Measurements from ENCODE around the gene C19orf73. TPM values are rescaled to one million over a fixed set of nuclear protein-coding genes. Genes with fewer than 3 reads are reported as not detected.
"Not testable (repeated sequence)": the region's sequence is repeated elsewhere in the genome, so short reads cannot be mapped to it uniquely, and the experiment has no call there.

The C19orf73 gene
- polyA plus RNA-seq, 4 donors, result 0.31 to 1.0 (median 0.70) TPM

DNA sequence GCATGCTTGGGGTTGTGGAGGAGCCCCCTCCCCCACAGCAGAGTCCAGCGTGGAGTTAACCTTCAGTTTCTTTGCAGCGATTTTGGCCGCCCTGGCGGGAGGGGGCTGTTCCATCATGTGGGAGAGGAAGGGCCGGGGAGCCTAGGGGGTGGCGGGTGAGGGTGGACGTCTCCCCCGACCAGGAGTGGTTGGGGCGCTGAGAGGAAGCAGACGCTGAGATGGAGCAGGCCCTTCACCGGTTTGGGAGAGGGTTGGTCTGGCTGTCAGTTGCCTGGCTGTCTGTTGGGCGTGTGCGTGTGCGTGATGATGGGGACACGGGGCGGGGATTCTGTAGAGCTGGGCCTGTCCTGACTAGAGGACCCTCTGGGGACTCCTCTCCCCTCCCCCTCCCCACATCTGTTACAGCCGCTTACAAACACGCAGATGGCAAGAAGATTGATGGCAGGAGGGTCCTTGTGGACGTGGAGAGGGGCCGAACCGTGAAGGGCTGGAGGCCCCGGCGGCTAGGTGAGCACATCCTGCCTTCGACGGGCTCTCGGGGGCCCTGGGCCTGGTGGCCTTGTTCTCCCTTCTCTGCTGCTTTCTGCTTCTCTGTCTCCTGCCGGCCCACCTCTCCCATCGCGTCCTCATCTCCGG lies 14.6 kb downstream of the C19orf73 start:
- no peak for DNase-seq (ENCODE audit: low read depth in 4 of 4, low spot score in 3 of 4)

DNA sequence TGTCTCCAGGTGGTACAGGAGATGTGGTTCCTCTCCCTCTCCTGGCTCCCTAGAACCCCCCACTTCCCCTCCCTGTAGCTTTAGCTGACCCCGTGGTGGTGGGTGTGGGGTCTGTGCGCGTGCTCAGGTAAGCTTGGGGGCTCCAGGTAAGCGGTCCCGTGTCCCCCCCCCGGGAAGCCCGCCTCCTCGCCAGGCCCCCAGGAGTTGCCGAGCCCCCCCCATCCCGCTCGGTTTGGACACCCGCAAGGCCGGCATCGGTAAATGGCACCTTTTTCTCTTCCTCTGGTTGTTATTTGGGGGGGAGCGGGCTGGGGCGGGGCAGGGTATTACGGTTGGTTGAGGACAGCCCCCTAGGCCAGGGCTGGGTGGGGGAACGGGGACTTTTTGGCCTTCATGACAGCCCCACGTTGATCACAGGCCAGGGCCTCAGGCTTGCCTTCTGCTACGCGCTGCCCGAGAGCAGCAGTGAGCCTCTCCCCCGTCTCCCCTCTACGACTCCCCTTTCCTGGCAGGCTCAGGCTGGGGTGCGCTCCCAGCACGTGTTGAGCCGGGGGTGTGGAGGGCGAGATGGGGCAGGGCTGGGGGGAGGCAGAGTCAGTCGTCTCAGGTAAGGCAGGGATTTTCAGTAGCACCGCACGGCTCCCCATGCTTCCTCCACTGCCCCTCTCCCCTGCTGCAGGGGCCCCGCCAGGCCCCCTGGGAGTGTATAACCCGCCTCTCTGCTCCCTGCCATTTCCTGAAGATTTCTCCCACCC lies 15.4 kb downstream of the C19orf73 start:
- no peak for DNase-seq (ENCODE audit: low read depth in 4 of 4, low spot score in 3 of 4)

DNA sequence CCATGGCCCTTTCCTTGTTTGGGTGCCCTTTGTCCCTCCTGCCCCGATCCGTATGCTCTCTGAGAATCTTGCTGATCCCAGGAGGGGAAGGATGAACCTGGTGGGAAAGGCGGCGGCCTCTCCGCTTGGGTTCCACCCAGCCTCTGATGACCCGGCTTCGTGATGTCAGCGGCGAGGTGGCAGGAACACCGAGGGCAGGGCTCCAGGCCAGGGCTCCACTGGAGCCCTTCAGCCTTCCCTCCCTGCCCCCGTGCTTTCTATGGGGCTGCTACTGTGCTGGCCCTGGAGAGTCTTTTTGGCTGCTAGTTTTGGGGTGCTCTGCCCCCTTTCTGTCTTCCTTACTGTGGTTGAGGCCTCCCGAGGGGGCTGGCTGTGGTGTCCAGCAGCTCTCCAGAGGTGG lies 16.6 kb downstream of the C19orf73 start:
- no peak for DNase-seq (ENCODE audit: low read depth in 4 of 4, low spot score in 3 of 4)

DNA sequence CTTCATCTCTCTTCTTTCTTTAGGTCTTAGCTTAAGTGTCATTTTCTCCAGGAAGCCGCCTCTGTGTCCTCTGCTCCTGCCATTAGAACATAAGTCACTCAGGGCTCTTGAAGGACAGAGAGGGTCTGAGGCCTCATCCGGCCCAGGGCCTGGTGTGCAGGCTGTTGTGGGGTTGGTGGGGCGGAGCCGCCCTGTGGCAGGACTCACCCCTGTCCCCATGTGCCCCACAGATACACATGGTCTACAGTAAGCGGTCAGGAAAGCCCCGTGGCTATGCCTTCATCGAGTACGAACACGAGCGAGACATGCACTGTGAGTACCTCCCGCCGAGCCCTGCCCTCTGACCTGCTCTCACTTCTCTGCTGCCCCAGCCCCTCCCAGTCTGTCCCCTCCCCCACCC lies 17.8 kb downstream of the C19orf73 start:
- no peak for DNase-seq (ENCODE audit: low read depth in 4 of 4, low spot score in 3 of 4)

DNA sequence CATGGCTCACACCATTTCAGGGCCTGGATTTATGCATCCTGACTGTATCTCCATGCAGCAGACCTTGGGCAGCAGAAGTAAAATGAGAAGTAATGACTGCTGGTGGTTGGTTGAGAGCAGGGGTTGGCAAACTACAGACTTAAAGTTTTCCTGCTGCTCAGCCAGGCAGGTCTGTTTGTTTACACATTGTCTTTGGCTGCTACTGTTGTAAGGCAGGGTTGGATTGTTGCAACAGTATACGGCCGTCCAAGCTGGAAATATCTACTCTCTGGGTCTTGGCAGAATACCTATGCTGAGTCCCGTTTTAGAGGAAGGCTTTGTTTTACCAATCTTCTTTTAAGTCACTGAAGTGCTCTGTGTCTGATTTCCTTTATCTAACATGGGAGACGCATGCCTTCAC lies 20.1 kb downstream of the C19orf73 start:
- DNase-seq (ENCODE audit: low read depth in 4 of 4, low spot score in 3 of 4), result no peak

DNA sequence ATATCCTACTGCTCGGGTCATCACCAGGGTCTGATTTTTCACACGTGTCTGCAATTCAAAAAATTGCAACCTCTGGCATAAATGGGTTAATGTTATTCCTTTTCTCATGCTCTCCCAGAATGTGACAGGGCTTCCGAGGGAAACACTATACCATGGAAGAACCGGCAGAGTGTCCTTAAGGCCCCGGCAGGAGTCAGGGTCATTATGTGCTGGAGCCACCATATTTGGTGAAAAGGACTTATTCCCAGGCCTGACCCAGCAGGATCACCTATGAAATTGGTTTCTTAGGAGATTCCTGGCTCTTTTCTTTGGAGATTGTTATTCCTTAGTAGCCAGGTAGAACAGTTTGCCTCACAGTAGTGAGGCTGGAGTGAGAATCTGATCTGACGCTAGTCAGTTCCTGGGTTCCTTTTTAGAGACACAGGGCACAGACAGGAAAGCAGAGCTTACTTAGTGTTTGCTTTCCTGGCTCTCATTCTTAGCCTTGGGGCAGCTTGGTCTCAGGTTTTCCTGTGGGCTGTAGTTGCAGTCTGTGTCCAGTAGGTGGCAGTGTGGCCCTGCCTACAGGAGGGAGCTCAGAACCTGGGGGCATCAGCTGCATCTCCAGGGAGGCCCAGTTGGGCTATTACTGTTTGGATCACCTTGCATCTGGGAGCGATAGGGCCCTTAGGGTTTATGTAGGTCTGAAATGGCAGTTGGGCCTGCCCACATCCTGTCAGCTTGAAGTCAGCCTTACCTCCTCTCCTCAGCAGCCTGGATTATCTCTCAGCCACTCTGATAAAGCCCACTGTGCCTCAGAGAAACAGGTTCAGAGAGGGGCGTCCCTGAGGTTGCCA lies 21.3 kb downstream of the C19orf73 start:
- no peak for DNase-seq (ENCODE audit: low read depth in 4 of 4, low spot score in 3 of 4)

DNA sequence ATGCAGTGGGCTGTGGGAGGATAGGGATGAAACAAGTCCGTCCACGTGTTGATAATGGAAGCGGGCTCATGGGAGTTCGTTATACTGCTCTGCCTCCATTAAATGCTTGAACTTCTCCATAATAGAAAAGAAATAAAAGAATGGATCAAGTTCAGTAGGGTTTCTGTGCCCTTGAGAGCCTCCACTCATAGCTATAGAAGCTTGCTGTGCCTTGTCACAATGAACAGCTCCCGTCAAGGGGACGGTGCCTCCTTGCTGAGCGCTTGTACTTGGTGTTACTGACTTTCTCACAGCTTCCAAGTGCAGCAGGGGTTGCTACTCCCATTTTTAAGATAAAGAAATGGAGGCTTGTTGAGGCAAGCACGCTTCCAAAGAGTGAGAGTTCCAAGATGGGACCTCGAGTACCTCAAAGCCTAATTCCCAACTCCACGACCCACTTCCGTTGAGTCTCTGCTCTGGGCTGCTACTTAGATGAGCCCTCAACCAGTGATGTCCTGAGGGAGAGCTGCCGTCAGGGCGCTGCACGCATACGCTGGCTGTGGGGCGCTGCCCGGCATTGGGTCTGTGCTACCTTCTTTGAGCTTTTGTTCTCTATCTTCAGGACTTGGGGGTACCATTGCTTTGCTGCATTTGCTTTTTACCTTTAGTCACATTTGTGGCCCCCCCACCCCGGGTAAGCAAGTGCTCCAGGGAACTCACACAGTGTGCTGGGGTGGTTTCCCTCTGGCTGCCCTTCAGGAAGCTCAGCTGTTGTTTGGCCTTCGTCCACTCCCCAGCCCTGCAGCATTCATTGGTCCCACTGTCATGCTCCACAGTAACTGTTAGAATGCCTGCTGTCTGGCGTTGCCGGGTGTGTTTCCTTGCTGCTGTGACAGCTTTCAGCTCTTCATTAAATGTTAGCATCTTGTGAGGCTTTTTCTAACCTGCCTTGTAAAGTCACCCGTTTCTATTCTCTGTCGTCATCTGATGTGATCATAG lies 24.1 kb downstream of the C19orf73 start:
- no peak for DNase-seq (ENCODE audit: low read depth in 4 of 4, low spot score in 3 of 4)

DNA sequence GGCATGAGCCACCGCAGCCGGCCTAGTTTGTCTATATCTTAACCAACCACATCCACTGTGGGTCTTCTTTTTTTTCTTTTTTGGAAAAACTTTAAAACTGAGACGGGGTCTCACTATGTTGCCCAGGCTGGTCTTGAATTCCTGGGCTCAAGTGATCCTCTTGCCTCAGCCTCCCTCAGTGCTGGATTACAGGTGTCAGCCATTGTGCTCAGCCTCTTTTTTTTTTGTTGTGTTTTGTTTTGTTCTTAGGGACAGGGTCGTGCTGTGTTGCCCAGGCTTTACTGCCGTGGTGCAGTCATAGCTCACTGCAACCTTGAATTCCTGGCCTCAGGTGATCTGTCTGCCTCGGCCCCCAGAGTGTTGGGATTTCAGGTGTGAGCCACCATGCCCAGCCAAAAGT lies 26.3 kb downstream of the C19orf73 start:
- no peak for DNase-seq (ENCODE audit: low read depth in 4 of 4, low spot score in 3 of 4)

DNA sequence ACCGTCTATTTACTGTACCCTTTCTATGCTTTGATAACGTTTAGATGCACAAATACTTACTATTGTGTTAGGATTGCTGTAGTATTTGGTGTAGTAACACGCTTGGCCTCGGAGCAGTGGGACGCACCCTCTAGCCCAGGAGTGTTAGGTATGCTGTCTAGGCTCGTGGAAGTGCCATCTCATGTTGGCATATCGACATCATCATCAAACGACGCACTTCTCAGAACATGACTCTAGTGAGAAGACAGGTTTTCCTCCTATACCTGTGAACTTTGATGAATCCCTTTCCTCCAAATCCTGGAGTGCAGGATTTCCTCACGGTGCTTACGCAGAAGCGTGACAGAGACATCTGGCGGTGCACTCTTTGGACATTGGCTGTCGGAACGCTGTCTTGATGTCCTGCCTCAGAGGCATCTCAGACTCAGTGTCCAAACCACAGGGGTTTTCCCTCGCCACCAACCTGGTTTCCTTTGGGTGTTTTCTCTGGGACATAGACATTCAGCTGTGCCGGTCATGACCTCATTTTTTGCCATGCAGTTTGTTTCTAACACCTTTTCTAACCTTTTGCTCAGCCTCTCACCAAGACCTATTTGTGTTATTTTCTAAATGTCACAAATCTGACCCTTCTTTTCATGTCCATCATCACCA lies 27.4 kb downstream of the C19orf73 start:
- no peak for DNase-seq (ENCODE audit: low read depth in 4 of 4, low spot score in 3 of 4)

DNA sequence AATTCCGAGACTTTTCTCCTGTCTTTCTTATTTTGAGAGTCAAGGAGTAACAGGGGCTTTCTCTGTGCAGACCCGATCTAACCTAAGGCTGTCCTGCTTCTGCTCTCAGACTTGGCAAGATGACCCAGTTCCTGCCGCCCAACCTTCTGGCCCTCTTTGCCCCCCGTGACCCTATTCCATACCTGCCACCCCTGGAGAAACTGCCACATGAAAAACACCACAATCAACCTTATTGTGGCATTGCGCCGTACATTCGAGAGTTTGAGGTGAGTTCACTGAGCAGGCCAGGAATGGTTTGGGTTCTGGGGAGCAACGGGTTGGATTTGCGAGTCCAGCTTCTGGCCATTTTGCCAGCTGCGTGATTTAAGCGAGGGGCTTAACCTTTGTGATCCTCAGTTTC lies 32.6 kb downstream of the C19orf73 start:
- no peak for DNase-seq (ENCODE audit: low read depth in 4 of 4, low spot score in 3 of 4)

DNA sequence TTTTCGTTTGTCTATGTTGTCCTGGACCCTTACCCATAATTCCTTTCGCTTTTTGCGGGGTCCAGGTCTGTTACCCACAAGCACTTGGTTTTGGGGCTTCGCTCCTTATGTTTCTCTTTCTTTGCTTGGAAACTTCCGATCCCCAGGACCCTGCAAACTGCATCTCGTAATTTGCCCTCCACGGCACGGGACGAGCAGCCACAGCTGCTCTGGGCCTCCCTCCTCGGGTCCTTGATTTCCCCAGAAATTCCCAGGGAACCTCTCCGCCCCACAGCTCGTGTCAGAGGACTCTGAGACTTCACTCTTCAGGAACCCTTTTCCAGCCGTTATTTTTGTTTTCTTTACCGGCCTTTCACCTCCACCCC lies 33.1 kb downstream of the C19orf73 start:
- DNase-seq (ENCODE audit: low read depth in 4 of 4, low spot score in 3 of 4), result no peak

DNA sequence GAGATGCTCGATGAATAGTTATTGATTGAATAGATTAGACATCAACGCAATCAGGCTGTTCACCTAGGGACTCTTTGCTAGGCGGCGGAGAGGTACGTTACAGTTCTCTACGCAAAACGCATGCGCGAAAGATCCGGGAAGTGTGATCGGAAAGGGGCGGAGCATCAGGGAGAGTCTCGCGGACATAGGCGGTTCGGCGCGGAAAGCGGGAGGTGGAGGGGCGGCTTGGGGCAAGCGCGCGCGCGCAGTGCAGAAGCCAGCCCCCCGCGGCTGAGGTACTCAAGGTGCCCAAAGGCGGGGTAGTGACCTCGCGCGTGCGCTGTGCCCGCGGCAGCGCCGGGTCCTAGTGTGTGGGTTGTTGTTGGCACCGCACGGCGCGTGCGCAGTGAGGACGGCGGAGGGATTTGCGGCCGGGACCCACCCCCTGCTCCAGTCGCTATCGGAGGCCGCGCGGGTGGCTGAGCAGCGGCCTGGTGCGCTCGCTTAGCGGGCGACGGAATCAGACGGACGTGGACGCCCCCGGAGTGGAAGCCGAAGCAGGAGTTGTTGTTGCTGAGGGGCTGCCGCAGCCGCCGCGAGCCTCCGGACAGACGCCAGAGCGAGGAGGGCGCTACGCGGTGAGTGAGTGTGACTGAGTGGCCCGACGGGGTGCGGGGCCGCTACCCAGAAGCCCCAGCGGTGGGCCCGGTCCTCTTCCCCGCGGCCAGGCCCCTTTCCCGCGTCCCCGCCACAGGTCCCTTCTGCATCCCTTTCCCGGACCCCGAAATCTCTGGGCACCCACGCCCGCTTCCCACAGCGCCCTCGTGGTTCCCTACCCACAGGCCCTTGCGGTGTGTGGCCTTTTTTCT lies 33.7 kb downstream of the C19orf73 start, which contains the start of gene SNRNP70:
TSS of gene SNRNP70 (plus strand) at position 432 of the 848 bp plus-strand sequence. CDS start 964 bp downstream, outside the sequence.
- DNase-seq (ENCODE audit: low read depth in 4 of 4, low spot score in 3 of 4), result peak; percentile 97 to 100 (median 98)

DNA sequence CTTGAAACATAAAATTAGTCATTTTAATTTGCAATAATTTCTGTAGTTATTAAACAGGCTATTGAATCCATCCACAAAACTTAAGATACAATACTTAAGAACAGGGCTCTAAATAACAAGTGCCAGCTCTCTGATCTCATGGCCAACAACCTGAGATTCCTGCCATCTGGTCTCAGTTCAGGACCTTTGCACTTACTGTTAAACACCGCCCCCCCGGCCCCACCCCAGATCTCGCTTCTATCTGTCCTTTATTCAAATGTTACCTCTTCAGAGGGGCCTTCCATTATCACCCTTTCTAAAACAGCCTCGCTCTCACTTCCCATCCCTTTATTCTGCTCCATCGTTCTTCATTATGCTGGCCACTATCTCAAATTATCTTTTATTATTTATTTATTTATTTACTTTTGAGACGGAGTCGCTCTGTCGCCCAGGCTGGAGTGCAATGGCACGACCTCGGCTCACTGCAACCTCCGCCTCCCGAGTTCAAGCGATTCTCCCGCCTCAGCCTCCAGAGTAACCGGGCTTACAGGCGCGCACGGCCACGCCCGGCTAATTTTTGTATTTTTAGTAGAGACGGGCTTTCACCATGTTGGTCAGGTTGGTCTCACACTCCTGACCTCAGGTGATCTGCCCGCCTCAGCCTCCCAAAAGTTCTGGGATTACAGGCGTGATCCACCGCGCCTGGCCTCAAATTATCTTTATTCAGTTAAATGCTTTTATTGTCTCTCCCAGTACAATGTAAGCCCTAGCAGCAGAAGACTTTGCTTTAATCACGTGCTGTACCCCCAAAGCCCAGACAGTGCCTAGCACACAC lies 34.5 kb downstream of the C19orf73 start:
- no peak for DNase-seq (ENCODE audit: low read depth in 4 of 4, low spot score in 3 of 4)

DNA sequence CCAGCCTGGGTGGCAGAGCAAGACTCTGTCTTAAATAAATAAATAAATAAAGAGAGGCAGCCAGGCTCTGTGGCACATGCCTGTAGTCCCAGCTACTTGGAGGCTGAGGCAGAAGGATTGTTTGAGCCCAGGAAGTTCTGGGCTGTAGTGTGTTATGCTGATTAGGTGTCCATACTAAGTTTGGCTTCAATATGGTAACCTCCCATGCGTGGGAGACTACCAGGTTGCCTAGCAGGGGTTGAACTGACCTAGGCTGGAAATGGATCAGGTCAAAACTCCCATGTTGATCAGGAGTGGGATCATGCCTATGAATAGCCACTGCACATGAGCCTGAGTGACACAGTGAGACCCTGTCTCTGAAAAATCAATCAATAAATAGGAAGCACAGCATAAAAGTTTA lies 37.7 kb downstream of the C19orf73 start:
- DNase-seq (ENCODE audit: low read depth in 4 of 4, low spot score in 3 of 4), result no peak

DNA sequence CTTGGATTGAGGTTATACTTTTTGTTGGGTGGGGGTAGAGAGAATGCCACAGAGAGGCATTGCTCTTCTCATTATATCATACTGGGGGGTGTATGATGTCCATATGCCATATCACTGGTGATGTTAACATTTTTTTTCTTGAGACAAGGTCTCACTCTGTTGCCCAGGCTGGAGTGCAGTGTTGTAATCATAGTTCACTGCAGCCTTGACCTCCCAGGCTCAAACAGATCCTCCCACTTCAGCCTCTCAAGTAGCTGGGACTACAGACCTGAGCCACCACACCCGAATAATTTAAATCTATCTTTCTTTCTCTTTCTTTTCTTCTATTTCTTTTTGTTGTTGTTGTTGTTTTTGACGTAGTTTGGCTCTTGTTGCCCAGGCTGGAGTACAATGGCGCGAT lies 38.6 kb downstream of the C19orf73 start:
- no peak for DNase-seq (ENCODE audit: low read depth in 4 of 4, low spot score in 3 of 4)

DNA sequence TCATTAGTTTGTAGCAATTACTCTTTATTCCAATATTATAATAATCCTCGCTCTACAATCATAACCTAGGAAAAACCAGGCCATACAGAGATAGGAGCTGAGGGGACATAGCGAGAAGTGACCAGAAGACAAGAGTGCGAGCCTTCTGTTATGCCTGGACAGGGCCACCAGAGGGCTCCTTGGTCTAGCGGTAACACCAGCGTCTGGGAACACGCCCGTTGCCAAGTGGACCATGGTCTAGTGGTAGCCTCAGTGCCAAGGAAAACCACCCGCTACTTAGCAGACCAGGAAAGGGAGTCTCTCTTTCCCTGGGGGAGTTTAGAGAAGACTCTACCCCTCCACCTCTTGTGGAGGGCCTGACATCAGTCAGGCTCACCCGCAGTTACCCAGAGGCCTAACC lies 44.1 kb downstream of the C19orf73 start:
- DNase-seq (ENCODE audit: low read depth in 4 of 4, low spot score in 3 of 4), result not testable (repeated sequence)

DNA sequence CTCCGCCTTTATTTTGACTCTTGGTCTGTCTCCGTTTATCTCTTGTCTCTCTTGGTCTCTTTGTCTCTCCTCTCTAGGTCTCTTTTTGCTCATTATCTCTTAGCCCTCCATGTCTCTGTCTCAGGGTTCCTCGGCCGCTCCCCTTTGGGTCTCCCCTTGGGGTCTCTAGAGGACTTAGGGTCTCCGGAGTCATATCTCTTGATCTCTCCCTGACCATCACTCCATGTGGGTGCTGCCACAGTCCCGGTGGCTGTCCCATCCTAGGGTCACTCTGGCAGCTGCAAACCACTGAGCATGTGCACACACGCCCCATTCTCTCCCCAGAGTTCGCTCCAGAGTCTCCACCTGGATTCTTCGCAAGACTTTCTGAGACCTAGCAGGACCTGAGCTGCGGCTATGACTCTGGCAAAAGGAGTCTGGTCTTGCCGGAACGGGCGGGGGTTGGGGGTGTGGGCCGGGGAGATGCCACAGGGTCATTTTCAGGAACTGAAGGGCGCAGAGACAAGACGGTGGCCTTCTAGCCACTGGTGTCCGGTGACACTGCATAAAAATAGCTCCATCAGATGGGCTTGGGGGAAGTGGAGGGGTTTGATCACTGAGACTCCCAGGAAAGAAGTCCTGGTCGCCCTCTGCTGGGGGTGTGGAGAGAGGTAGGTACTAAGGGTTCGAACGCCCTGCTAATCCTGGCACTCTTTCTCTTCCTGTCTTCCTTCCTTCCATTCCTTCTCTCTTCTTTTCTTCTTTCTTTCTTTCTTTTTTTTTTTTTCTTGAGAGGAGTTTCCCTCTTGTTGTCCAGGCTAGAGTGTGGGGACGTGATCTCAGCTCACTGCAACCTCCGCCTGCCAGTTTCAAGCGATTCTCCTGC lies 45.2 kb downstream of the C19orf73 start:
- DNase-seq (ENCODE audit: low read depth in 4 of 4, low spot score in 3 of 4), result no peak

Measured in left renal pelvis (tissue), 4 donors.